GM18909 (cell line): Measurements from ENCODE around the gene CLEC5A.
A peak's percentile ranks its signal among the peaks of the same experiment; 100 is the strongest.
"Not testable (repeated sequence)": the region's sequence is repeated elsewhere in the genome, so short reads cannot be mapped to it uniquely, and the experiment has no call there.

Experiments used
- ATAC-seq: cut with Tn5 transposase; IDR thresholded peaks from one replicate; pipeline ENCODE4 v1.9.1; 2021; ENCODE audit warnings: mild to moderate bottlenecking; ENCODE audit not compliant: unreplicated experiment, poor library complexity

The CLEC5A gene

GRCh38 chr7:141946796-141947195 is at the start of gene CLEC5A:
Gene CLEC5A, minus strand, starts transcription at chr7:141946974. Its CDS starts 682 bp downstream, at chr7:141946292.
- ATAC-seq: no peak

GRCh38 chr7:141993354-141993753 is 46.6 kb upstream of the CLEC5A start:
- no peak for ATAC-seq

GRCh38 chr7:141992688-141993087 is 45.9 kb upstream of the CLEC5A start:
- no peak for ATAC-seq

GRCh38 chr7:141992156-141992555 is 45.4 kb upstream of the CLEC5A start:
- ATAC-seq: no peak

- ATAC-seq: no peak
Measured at GRCh38 chr7:141991140-141991539, 44.4 kb upstream of the CLEC5A start.

GRCh38 chr7:141990011-141990725 is 43.4 kb upstream of the CLEC5A start:
- no peak for ATAC-seq

GRCh38 chr7:141987803-141988202 is 41.0 kb upstream of the CLEC5A start:
- ATAC-seq: not testable (repeated sequence)

GRCh38 chr7:141986923-141987322 is 40.1 kb upstream of the CLEC5A start:
- ATAC-seq: no peak

GRCh38 chr7:141985926-141986325 is 39.2 kb upstream of the CLEC5A start:
- not testable (repeated sequence) for ATAC-seq

GRCh38 chr7:141979568-141979967 is 32.8 kb upstream of the CLEC5A start:
- ATAC-seq: no peak

GRCh38 chr7:141978351-141978750 is 31.6 kb upstream of the CLEC5A start:
- no peak for ATAC-seq

- ATAC-seq: no peak
Measured at GRCh38 chr7:141976524-141977245, 29.9 kb upstream of the CLEC5A start.

- ATAC-seq: peak; percentile 84
Measured at GRCh38 chr7:141975806-141976523, 29.2 kb upstream of the CLEC5A start.

- ATAC-seq: no peak
Measured at GRCh38 chr7:141974831-141975230, 28.1 kb upstream of the CLEC5A start.

- no peak for ATAC-seq
Measured at GRCh38 chr7:141973673-141974072, 26.9 kb upstream of the CLEC5A start, which contains the start of gene TAS2R38. Gene TAS2R38, minus strand, starts transcription at chr7:141973773. Its CDS starts 84 bp downstream, at chr7:141973689.

- ATAC-seq: peak; percentile 77
Measured at GRCh38 chr7:141960687-141961422, 14.1 kb upstream of the CLEC5A start.

GRCh38 chr7:141956084-141956483 is 9.3 kb upstream of the CLEC5A start:
- ATAC-seq: no peak

GRCh38 chr7:141954334-141954733 is 7.6 kb upstream of the CLEC5A start:
- ATAC-seq: no peak

- ATAC-seq: no peak
Measured at GRCh38 chr7:141952461-141952860, 5.7 kb upstream of the CLEC5A start.

GRCh38 chr7:141950806-141951205 is 4.0 kb upstream of the CLEC5A start:
- no peak for ATAC-seq
